HG02642 (cell line): ENCODE results near the gene WASHC1.
A peak's percentile ranks its signal among the peaks of the same experiment; 100 is the strongest.
"Not testable (repeated sequence)": the region's sequence is repeated elsewhere in the genome, so short reads cannot be mapped to it uniquely, and the experiment has no call there.

Experiments used
- ATAC-seq: cut with Tn5 transposase; IDR thresholded peaks from one replicate; pipeline ENCODE4 v1.9.1; 2021; ENCODE audit warnings: mild to moderate bottlenecking; ENCODE audit not compliant: unreplicated experiment, poor library complexity

The WASHC1 gene

GRCh38 chr9:29356-29755 lies at the start of gene WASHC1:
WASHC1 (minus strand) TSS chr9:29456; CDS start chr9:24999, 4,457 bp downstream.
- not testable (repeated sequence) for ATAC-seq

- ATAC-seq: not testable (repeated sequence)
These were observed 49.1 kb upstream of the WASHC1 start for GRCh38 chr9:78333-78732.

DNA sequence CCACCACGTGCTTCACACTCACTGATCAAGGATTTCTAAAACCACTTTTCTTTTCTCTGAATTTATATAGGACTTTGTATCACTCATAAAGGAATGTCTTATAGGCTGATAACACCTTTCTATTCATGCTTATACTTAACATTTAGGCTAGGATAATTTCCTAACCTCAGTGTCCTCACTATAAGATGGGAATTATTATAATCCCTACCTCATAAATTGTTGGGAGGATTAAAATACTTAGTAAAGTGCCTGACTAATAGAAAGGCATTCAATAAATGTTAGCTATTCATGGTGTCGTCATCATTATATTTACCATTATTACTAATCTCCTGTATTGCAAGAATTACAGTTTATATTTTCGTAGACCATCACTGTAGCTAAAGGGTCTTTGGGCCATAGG lies 47.1 kb upstream of the WASHC1 start:
- not testable (repeated sequence) for ATAC-seq

DNA sequence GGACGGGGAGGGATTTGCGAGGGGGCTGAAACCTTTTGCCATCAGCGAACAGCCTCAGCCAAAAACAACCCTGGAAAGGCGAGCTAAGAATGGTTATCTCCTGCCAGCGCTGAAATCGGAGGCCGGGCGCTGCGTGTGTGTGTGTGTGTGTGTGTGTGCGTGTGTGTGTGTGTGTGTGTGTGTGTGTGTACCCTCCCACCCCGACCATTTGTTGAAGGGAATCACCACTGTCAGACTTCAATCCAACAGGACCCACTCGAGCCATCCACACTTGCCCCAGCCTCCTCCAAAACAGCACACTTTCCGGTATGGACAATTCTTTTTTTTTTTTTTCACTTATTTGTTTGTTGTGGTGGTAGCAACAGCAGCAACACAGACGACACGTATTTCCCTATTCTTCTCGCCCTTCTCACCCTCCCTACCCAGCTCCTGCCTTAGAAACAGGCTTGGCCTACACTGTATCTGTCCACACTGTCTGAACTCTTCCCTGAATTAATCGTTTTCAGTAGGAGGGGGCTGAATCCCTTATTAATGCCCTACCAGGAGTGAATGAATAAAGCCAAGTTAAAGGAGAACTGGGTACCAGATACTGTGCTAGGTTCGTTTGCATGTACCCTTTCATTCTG lies 44.8 kb upstream of the WASHC1 start:
- ATAC-seq: not testable (repeated sequence)

GRCh38 chr9:73076-73899 lies 44.0 kb upstream of the WASHC1 start:
- ATAC-seq: not testable (repeated sequence)

- peak; percentile 78 for ATAC-seq
These were observed 33.9 kb upstream of the WASHC1 start for GRCh38 chr9:63031-63629.

- peak; percentile 85 for ATAC-seq
These were observed 23.4 kb upstream of the WASHC1 start for GRCh38 chr9:52678-53077.

GRCh38 chr9:48190-48842 lies 19.1 kb upstream of the WASHC1 start:
- ATAC-seq: not testable (repeated sequence)

DNA sequence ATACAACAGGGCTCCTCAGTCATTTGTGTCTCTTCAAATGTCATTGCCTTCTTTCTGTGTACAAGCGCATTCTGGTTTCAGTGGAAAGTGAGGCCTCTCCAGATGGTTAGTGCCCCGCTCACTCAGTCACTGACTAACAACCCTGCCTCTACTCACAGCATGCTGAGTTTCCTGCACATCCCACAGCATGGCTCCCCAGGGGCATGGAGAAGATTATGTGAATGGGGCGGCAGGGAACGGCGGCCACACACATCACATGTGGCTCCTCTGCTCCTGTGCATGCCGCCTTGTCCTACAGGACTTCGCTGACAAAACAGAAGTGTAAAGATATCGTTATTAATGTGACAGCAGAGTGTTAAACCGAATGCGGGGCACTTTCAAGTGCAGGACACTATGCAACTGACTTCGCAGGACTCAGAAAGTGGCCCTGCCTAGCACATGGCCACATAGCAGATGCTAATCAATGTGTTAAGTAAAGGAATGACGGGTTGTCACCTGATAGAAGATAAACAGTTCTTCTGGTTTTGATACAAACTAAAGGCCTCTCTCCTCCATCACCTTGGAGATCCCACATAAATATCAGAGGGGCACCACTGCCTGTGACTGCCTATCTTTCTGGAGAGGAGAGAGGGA lies 17.5 kb upstream of the WASHC1 start:
- not testable (repeated sequence) for ATAC-seq

DNA sequence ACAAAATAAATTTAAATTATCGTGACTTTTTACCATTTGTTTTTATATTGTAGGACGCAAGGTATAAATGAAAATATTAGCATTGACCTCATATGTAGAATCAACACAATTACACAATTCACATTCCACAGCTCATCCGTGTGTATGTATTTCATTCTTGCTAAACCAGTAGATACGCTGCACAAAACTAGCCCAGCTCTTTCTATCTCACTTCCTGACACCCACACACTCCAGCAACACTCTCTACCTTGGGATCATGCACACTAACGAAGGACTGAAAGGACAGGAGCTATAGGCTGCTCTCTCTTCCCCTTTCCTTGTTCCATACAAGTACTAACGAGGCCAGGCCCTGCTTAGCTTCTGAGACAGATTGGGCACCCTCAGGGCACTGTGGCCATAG lies 16.9 kb upstream of the WASHC1 start:
- not testable (repeated sequence) for ATAC-seq

- not testable (repeated sequence) for ATAC-seq
These were observed 16.1 kb upstream of the WASHC1 start for GRCh38 chr9:45180-45878.

GRCh38 chr9:44416-44815 lies 15.2 kb upstream of the WASHC1 start:
- not testable (repeated sequence) for ATAC-seq

DNA sequence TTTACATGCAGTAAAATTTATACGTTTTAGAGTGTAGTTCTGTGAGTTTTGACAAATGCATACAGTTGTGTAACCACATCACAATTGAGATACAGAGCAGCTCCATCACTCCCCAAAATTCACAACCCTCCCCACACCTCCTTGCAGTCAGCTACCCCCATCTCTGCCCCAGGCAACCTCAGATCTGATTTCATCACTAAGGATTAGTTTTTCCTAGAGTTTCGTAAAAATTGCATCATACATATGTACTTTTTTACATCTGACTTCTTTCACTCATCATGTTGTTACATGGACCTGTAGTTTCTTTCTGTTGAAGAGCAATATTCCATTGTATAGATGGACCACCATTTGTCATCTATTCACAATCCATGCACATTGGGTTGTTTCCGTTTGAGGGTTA lies 14.4 kb upstream of the WASHC1 start:
- ATAC-seq: not testable (repeated sequence)

DNA sequence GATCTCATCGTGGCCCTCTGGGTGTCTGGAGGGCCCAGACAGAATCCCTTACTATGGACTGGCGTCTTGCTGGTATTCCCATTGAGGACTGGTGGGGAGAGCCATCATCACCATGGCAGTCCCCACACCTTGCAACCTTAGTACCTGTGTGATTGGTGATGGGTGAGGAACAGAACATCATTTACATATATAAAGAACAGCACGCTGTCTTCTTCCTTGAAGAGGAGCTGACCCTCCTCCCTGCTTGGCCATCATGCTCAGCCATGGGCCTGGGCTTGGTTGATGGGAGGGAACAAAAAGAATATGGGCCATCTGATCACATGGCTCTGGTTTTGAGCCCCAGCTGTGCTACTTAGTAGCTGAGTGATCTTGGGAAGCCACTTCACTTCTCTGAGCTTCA lies 13.9 kb upstream of the WASHC1 start:
- ATAC-seq: not testable (repeated sequence)

DNA sequence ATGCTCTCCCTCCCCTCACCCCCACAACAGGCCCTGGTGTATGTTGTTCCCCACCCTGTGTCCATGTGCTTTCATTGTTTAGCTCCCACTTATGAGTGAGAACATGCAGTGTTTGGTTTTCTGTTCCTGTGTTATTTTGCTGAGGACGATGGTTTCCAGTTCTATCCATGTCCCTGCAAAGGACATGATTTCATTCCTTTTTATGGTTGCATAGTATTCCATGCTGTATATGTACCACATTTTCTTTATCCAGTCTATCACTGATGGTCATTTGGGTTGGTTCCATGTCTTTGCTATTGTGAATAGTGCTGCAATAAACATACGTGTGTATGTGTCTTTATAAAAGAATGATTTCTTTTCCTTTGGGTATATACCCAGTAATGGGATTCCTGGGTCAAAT lies 12.6 kb upstream of the WASHC1 start:
- ATAC-seq: not testable (repeated sequence)

DNA sequence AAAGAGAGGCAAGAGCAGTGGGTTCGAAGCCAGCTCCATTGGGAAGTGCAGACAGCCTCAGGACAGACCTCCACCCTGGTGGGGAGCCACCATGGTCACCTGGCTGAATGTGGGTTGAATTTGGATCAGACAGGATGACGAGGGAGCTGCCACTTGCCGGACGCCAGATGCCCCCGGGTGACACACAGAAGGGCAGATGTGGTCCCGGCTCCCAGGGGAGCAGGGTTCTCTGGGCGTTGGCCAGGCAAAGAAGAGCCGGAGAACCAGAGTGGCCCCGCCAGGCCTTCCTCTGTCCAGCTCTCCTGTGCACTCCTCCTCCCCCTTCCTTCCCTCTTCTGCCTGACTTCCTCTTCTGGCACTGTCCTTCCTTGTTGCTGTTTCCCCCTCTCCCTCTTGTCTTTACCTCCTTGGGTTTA lies 12.0 kb upstream of the WASHC1 start:
- ATAC-seq: not testable (repeated sequence)

DNA sequence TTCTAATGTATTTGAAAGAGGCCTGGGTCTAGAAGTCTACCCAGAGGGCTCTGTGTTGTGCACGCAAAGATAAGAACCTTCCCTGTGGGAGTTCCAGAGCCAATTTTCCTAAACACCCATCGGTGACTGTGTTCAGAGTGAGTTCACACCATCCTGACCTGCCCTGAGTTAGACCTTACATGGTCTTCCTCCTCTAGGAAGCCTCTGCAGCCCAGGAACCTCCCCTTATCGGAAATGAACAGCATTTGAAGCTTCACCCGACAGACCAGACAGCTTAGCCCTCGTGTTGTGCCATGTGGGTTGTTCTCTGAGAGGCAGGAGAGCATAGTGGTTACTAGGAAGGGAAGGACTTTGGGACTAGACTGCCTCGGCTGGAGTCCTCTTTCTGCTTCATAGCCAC lies 3.1 kb upstream of the WASHC1 start:
- ATAC-seq: not testable (repeated sequence)

DNA sequence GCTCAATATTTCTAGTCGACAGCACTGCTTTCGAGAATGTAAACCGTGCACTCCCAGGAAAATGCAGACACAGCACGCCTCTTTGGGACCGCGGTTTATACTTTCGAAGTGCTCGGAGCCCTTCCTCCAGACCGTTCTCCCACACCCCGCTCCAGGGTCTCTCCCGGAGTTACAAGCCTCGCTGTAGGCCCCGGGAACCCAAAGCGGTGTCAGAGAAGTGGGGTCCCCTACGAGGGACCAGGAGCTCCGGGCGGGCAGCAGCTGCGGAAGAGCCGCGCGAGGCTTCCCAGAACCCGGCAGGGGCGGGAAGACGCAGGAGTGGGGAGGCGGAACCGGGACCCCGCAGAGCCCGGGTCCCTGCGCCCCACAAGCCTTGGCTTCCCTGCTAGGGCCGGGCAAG lies 481 bp downstream of the WASHC1 start:
- not testable (repeated sequence) for ATAC-seq

- ATAC-seq: not testable (repeated sequence)
These were observed 7.6 kb downstream of the WASHC1 start for GRCh38 chr9:21621-22020.

DNA sequence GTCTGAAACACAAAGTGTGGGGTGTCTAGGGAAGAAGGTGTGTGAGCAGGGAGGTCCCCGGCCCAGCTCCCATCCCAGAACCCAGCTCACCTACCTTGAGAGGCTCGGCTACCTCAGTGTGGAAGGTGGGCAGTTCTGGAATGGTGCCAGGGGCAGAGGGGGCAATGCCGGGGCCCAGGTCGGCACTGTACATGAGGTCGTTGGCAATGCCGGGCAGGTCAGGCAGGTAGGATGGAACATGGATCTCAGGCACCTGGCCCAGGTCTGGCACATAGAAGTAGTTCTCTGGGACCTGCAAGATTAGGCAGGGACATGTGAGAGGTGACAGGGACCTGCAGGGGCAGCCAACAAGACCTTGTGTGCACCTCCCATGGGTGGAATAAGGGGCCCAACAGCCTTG lies 12.4 kb downstream of the WASHC1 start:
- ATAC-seq: not testable (repeated sequence)
